ENCODE measurements around the gene PRKCH. TPM values are rescaled to one million over a fixed set of nuclear protein-coding genes. Genes with fewer than 3 reads are reported as not detected.
"Not testable (repeated sequence)": the region's sequence is repeated elsewhere in the genome, so short reads cannot be mapped to it uniquely, and the experiment has no call there.

The PRKCH gene
- total and polyA plus RNA-seq, 2 donors from 2014 or later = 8.3 to 47.0 TPM

DNA sequence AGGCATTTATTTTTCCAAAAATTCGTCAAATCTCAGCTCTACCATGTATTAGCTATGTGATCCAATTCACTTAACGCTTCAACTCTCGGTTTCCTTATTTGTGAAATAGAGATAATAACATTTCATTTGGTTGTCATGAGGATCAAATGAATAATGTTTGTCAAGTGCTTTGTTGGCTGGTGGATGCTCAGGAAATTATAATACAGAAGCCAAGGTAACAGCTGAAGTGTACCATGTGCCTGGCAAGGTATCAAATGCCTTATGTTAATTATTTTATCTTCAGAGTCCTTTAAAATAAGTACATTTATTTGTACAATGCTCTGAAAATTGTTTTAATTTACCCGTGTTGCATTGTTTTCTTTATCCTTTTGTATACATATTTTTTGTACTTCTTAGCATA, 6.1 kb upstream of the PRKCH start:
- intact Hi-C loops (cut with DNase I) = no loop called here
- no peak overlapping the region for H3K9ac ChIP-seq (ENCODE audit: low read length in 3 of 3)
- DNase-seq (no peak), FAIRE-seq (no peak)
- no peaks in the 10 kb centered on the region for H3K4me1 ChIP-seq (ENCODE audit: control insufficient read depth in 2 of 3, insufficient read depth in 2 of 3, low read depth in 1 of 3, low read length in 3 of 3)
- no peaks in the 10 kb centered on the region for H3K36me3 ChIP-seq (ENCODE audit: control insufficient read depth in 2 of 3, insufficient read depth in 3 of 3, low read length in 3 of 3)
- TF ChIP-seq, protein P1, sequence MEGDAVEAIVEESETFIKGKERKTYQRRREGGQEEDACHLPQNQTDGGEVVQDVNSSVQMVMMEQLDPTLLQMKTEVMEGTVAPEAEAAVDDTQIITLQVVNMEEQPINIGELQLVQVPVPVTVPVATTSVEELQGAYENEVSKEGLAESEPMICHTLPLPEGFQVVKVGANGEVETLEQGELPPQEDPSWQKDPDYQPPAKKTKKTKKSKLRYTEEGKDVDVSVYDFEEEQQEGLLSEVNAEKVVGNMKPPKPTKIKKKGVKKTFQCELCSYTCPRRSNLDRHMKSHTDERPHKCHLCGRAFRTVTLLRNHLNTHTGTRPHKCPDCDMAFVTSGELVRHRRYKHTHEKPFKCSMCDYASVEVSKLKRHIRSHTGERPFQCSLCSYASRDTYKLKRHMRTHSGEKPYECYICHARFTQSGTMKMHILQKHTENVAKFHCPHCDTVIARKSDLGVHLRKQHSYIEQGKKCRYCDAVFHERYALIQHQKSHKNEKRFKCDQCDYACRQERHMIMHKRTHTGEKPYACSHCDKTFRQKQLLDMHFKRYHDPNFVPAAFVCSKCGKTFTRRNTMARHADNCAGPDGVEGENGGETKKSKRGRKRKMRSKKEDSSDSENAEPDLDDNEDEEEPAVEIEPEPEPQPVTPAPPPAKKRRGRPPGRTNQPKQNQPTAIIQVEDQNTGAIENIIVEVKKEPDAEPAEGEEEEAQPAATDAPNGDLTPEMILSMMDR (IDR thresholded peaks at IDR 0.05; ENCODE audit: borderline replicate concordance, extremely low read depth, insufficient read depth) = no peak
- no peak overlapping the region for H3K27ac ChIP-seq (ENCODE audit: low read depth in 2 of 2, low read length in 2 of 2)
- no peaks in the 10 kb centered on the region for H3K9me3 ChIP-seq (ENCODE audit: control insufficient read depth in 2 of 3, insufficient read depth in 1 of 3, low read length in 3 of 3)
- no peak overlapping the region for H3K4me3 ChIP-seq (ENCODE audit: low read length in 3 of 3)
- no peaks in the 10 kb centered on the region for H3K27me3 ChIP-seq (ENCODE audit: control insufficient read depth, insufficient read depth, low read length)

DNA sequence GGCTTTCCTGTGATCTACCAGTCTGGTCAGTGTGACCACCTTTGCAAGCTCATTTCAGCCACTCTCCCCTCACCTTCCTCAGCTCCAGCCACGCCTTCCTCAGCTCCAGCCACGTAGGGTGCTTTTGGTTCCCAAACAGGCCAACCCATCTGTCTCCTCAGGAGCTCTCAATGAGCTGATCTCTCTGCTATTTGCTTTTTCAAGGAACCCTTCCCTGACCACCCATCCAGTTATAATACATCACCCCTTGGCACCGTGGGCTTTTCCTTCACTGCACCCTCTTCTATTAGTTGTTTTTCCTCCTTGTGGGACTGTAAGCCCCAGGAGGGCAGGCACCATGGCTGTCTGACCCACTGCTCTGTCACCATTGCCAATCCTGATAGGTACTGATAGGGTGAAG, 2.3 kb upstream of the PRKCH start:
- Histone ChIP-seq H3K27me3 (ENCODE audit: control insufficient read depth, insufficient read depth, low read length) (peaks cover 8% of the 10 kb centered on the region), H3K9ac (ENCODE audit: low read length in 3 of 3) (no peak overlapping the region), H3K4me3 (ENCODE audit: low read length in 3 of 3) (no peak overlapping the region), H3K36me3 (ENCODE audit: control insufficient read depth in 2 of 3, insufficient read depth in 3 of 3, low read length in 3 of 3) (no peaks in the 10 kb centered on the region), H3K27ac (ENCODE audit: low read depth in 2 of 2, low read length in 2 of 2) (no peak overlapping the region), H3K9me3 (ENCODE audit: control insufficient read depth in 2 of 3, insufficient read depth in 1 of 3, low read length in 3 of 3) (no peaks in the 10 kb centered on the region), H3K4me1 (ENCODE audit: control insufficient read depth in 2 of 3, insufficient read depth in 2 of 3, low read depth in 1 of 3, low read length in 3 of 3) (no peaks in the 10 kb centered on the region)
- FAIRE-seq = no peak
- DNase-seq = no peak
- intact Hi-C loops (cut with DNase I) = no loop called here
- TF ChIP-seq, protein P1 (IDR thresholded peaks at IDR 0.05; ENCODE audit: borderline replicate concordance, extremely low read depth, insufficient read depth) = no peak

DNA sequence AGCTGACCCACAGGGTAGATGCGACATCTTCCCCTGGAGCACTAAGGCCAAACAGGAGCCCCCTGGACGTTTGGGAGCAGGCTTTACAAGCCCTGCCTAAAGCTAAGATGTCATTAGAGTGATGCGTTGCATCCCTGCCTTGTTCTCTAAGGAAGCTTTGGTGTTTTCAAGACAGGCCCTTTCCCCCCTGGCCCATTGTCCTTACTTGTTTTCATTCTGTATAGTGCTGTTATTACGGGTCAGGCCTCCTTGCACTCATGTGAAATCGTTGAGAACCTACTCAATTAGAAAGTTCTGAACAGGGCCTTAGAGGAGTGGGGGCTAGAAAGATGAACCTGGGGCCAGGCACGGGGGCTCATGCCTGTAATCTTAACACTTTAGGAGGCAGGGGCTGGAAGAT, 1.7 kb upstream of the PRKCH start:
- Histone ChIP-seq H3K27me3 (ENCODE audit: control insufficient read depth, insufficient read depth, low read length) (peaks cover 8% of the 10 kb centered on the region), H3K9ac (ENCODE audit: low read length in 3 of 3) (no peak overlapping the region), H3K9me3 (ENCODE audit: control insufficient read depth in 2 of 3, insufficient read depth in 1 of 3, low read length in 3 of 3) (no peaks in the 10 kb centered on the region), H3K4me3 (ENCODE audit: low read length in 3 of 3) (no peak overlapping the region), H3K36me3 (ENCODE audit: control insufficient read depth in 2 of 3, insufficient read depth in 3 of 3, low read length in 3 of 3) (no peaks in the 10 kb centered on the region), H3K27ac (ENCODE audit: low read depth in 2 of 2, low read length in 2 of 2) (no peak overlapping the region), H3K4me1 (ENCODE audit: control insufficient read depth in 2 of 3, insufficient read depth in 2 of 3, low read depth in 1 of 3, low read length in 3 of 3) (no peaks in the 10 kb centered on the region)
- FAIRE-seq (no peak), DNase-seq (no peak)
- intact Hi-C loops (cut with DNase I) = no loop called here
- TF ChIP-seq, protein P1 (IDR thresholded peaks at IDR 0.05; ENCODE audit: borderline replicate concordance, extremely low read depth, insufficient read depth) = no peak

DNA sequence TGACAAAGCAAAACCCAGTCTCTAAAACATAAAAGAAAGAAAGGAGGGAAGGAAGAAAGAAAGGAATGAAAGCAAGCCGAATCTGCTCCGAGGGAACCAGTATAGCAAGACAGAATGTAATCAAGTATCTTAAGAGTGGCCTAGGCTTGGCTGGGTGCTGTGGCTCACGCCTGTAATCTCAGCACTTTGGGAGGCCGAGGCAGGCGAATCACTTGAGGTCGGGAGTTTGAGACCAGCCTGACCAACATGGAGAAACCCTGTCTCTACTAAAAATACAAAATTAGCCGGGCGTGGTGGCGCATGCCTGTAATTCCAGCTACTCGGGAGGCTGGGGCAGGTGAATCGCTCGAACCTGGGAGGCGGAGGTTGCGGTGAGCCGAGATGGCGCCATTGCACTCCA, 1.2 kb upstream of the PRKCH start:
- intact Hi-C loops (cut with DNase I); H3K9me3 ChIP-seq (ENCODE audit: control insufficient read depth in 2 of 3, insufficient read depth in 1 of 3, low read length in 3 of 3); H3K27me3 ChIP-seq (ENCODE audit: control insufficient read depth, insufficient read depth, low read length); DNase-seq; H3K36me3 ChIP-seq (ENCODE audit: control insufficient read depth in 2 of 3, insufficient read depth in 3 of 3, low read length in 3 of 3); FAIRE-seq; H3K27ac ChIP-seq (ENCODE audit: low read depth in 2 of 2, low read length in 2 of 2); H3K4me3 ChIP-seq (ENCODE audit: low read length in 3 of 3); H3K4me1 ChIP-seq (ENCODE audit: control insufficient read depth in 2 of 3, insufficient read depth in 2 of 3, low read depth in 1 of 3, low read length in 3 of 3); H3K9ac ChIP-seq (ENCODE audit: low read length in 3 of 3): not testable (repeated sequence)

All from kidney (tissue), 14 donors.